ENCODE measurements around the gene RALA.

DNA sequence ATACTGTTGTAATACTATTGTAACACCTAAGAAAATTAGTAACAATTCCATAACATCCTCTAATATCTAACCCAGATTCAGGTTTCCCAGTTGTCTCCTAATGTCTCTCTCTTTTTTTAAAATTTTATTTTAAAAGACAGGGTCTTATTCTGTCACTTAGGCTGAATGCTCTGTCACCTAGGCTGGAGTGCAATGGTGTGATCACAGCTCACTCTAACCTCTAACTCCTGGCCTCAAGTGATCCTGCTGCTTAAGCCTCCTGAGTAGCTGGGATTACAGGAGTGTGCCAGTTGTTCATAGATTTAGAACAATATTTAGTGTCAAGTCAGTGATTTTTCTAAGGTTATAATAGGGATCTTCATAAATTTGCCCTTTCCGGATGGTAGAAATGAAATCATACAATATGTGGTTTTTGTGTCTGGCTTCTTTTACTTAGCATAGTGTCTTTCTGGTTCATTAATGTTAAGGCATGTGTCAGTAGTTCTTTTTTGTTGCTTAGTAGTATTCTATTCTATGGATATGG lies 14.7 kb downstream of the RALA start:
- no peak for TF ChIP-seq POLR2A (IDR thresholded peaks at IDR 0.05)
- TF ChIP-seq, protein P1, sequence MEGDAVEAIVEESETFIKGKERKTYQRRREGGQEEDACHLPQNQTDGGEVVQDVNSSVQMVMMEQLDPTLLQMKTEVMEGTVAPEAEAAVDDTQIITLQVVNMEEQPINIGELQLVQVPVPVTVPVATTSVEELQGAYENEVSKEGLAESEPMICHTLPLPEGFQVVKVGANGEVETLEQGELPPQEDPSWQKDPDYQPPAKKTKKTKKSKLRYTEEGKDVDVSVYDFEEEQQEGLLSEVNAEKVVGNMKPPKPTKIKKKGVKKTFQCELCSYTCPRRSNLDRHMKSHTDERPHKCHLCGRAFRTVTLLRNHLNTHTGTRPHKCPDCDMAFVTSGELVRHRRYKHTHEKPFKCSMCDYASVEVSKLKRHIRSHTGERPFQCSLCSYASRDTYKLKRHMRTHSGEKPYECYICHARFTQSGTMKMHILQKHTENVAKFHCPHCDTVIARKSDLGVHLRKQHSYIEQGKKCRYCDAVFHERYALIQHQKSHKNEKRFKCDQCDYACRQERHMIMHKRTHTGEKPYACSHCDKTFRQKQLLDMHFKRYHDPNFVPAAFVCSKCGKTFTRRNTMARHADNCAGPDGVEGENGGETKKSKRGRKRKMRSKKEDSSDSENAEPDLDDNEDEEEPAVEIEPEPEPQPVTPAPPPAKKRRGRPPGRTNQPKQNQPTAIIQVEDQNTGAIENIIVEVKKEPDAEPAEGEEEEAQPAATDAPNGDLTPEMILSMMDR (IDR thresholded peaks at IDR 0.05) = no peak

Data from Peyer's patch (tissue), 4 donors.